Stimulated activated CD4-positive, alpha-beta T cell treated with anti-CD3 and anti-CD28 coated beads, Interleukin-1b, Interleukin-23, amount 100 ng/mL, for 48 hours (primary cell): ENCODE results near the gene FN3K.
"Not testable (repeated sequence)": the region's sequence is repeated elsewhere in the genome, so short reads cannot be mapped to it uniquely, and the experiment has no call there.

ENCODE experiments used
- DNase-seq: peaks from one replicate; pipeline ENCODE4 v3.0.0-alpha.2; 2020

FN3K gene

DNA sequence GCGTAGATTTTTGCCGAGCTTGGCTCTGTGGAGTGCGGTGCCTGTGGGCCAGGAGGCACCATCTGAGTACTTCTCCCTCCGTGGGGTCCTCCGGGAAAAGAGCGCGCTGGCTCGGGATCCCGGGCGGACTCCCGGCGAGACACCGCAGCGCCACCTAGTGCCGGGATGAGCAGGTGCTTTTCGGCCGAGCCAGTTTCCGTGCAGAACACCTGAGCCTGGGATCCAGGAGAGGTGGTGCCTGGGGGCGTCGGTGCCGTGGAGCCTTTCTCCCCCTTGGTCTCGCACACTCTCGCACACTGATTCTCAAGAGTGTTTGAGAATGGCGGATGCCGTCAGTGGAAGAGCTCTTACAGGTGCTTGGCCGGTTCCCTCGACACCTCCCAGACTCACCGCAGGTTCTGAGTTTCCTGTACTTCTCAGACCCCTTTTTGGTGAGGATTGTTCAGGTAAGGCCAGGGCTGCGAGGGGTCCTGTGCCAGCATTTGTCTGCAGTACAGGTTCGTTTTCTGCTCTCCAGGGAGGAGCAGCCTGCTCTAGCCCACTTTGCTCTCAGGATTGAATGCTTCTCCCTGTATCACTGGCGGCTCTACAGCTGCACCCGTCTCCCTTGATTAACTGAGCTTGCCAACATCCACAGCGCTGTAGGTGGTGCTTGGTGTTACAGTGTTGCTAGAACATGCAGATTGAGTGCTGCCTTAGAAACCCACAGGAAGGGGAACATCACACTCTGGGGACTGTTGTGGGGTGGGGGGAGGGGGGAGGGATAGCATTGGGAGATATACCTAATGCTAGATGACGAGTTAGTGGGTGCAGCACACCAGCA lies 39.8 kb downstream of the FN3K start:
- DNase-seq, result peak; percentile 16

DNA sequence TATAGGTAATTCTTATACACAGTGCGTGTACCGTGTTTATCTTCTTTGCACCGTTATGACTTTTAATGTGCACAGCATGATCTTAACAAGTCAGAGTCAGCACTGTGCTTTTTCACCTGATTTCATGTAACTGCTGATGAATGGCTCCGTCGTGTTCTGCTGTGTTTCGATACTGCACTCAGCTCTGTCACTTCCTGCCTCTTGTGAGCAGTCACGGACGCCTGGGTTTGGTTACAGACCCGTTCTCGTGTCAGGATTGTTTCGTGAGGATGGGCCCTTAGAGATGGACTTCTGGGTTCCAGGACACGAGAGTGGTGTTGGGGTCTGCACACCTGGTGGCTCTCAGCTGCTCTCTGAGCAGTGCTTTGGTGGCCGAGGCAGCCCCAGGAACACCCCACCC lies 41.0 kb downstream of the FN3K start:
- DNase-seq, result no peak

DNA sequence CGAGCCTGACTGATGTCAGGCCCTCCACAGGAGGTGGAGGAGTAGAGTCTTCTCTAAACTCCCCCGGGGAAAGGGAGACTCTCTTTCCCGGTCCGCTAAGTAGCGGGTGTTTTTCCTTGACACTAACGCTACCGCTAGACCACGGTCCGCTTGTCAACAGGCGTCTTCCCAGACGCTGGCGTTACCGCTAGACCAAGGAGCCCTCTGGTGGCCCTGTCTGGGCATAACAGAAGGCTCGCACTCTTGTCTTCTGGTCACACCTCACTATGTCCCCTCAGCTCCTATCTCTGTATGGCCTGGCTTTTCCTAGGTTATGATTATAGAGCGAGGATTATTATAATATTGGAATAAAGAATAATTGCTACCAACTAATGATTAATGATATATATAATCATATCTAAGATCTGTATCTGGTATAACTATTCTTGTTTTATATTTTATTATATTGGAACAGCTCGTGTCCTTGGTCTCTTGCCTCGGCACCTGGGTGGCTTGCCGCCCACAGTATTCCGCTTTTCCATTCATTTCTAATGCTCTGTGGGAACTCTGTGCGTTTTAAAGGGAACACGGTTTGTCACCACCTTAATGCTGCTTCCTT lies 42.5 kb downstream of the FN3K start:
- DNase-seq, result not testable (repeated sequence)

DNA sequence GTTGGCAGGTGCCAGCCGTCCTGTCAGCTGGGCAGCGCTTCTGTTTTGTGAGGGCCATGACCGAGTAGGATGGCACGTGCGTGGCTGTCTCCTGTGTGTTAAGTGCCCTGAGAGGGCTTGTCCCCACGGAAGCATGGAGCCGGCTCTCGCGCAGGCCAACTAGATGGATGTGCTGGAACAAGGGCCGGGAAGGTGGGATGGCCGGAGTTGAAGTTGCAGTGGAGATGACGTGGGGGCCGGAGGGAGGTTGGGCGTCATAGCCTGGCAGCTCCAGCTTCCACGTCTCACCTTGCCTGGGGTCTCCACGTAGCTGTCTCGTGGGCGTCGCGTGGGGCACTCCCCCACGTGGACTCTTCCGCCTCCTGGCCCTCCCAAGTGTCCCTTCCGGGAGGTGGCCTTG lies 44.1 kb downstream of the FN3K start:
- DNase-seq, result no peak

DNA sequence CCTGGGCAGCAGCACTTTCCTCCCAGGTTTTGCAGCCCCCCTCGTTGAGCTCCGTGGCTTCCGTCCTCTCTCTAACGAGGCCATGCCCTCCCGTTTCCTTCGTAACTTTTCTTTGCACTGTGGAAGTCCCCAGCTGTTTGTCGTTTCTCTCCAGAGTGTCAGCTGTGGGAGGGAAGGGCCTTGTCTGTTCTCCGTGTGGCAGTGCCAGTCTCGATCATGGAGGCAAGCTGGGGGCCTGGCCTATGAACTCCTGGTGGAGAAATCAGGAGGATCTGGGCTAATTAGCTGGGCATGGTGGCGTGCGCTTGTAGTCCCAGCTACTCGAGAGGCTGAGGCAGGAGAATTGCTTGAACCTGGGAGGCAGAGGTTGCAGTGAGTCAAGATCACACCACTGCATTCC lies 44.8 kb downstream of the FN3K start:
- no peak for DNase-seq

DNA sequence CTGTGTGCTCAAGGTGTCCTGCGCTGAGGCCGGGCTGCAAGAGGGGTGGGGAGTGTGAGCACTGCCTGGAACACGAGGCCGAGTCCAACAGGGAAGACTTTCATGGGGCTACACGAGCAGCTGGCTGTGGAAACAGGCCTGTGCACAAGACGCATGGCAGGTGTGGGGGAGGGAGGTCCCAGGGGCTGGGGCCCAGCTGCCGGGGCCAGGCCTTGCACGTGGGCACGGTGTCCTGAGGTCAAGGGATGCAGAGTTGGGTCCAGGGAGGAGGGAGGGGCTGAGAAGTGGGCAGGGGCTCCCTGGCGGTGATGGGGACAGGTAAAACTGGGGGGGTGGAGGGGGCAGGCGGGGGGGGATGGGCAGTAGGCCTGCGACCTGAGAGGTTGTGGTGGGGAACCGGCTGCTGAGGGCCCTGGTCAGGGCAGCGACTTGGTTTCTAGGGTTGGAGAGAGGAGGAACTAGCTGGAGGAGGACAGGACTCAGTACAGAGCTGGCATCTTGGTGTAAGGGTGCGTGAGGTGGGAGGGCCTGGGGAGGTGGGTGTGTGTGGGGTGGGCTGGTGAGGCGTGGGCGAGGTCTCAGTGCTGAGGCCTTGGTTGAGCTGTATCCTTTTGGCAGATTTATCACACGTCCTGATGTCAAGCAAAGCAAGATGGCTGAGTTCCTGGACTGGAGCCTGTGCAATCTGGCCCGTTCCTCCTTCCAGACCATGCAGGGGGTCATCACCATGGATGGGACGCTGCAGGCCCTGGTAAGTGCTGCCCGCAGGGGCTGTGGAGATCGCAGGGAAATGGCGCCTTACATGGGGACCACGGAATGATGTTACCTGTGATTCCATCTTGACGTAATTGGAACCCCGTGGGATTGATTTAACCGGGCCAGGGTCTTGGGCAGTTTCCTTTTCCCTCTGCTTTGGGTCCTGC lies 45.8 kb downstream of the FN3K start:
- no peak for DNase-seq

DNA sequence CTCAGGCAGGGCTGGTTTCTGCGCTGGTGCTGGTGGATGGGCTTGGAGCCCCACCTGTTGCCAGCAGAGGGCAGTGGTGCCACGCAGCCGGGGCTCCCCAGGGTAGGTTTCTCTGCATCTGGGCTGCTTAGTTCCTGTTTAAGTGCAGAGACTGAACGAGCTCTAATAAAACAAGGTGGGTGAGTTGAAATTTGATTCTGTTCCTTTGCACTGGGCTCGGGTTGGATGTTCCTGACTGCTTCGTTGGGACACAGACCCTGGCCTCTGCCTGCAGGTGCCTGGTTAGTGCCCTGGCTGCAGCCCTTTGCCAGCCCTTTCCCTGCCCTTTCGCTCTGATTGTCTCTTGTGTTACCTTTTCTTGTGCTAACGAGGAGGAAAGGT lies 46.5 kb downstream of the FN3K start:
- peak; percentile 81 for DNase-seq

DNA sequence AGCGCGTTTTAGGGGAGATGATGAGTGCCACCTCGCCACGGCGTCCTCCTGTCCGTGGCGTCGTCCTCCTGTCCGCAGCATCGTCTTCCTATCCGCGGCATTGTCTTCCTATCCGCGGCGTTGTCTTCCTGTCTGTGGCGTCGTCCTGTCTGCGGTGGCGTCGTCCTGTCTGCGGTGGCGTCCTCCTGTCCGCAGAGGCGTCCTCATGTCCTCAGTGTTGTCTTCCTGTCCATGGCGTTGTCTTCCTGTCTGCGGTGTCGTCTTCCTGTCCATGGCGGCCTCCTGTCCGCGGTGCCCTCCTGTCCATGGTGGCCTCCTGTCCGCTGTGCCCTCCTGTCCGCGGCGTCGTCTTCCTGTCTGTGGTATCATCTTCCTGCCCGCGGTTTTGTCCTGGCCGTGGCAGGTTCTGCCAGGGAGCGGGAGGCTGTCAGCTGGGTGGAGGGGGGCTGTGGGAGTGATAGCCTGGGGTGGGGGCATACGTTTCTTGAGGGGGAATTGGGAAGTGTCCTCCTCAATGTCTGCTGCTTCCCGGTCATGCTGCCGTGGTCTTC lies 47.3 kb downstream of the FN3K start:
- DNase-seq, result no peak

DNA sequence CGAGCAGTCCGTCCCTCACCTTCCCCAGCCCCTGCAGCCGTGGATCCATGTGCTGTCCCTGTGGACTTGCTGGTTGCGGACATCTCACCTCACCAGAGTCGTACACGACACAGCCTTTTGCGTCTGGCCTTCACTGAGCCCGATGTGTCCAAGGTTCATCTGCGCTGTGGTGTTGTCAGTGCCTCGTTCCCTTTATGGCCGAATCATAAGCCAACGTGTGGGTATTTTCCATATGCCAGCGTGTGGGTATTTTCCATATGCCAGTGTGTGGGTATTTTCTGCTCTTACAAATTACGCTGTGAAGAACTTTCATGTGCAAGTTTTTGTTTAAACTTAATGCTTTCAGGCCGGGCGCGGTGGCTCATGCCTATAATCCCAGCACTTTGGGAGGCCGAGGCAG lies 48.1 kb downstream of the FN3K start:
- DNase-seq, result no peak

DNA sequence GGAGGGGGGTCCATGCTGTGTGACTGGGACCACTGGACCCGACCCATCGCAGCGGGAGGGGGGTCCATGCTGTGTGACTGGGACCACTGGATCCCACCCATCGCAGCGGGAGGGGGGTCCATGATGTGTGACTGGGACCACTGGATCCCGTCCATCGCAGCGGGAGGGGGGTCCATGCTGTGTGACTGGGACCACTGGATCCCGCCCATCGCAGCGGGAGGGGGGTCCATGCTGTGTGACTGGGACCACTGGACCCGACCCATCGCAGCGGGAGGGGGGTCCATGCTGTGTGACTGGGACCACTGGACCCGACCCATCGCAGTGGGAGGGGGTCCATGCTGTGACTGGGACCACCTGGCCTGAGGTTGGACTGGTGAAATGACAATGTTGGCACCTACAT lies 50.2 kb downstream of the FN3K start:
- not testable (repeated sequence) for DNase-seq

DNA sequence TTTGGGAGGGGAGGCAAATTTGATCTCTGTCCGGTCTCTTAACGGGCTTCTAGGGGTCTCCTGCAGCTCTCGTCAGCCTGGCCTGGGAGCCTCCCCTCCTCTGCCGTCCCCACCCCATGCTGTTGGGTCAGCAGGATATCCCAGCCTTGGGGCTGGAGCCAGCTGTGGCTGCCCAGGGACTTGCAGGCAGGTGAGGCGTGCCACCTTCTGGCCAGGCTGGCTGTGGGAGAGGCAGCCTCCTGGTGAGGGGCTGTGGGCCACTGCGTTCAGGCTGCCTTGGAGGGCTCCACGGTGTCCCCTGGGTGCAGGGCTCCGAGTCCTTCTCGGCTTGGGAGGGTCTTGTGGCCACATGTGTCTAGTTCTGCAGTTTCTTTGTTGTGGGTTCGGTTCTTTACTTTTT lies 51.0 kb downstream of the FN3K start:
- no peak for DNase-seq

DNA sequence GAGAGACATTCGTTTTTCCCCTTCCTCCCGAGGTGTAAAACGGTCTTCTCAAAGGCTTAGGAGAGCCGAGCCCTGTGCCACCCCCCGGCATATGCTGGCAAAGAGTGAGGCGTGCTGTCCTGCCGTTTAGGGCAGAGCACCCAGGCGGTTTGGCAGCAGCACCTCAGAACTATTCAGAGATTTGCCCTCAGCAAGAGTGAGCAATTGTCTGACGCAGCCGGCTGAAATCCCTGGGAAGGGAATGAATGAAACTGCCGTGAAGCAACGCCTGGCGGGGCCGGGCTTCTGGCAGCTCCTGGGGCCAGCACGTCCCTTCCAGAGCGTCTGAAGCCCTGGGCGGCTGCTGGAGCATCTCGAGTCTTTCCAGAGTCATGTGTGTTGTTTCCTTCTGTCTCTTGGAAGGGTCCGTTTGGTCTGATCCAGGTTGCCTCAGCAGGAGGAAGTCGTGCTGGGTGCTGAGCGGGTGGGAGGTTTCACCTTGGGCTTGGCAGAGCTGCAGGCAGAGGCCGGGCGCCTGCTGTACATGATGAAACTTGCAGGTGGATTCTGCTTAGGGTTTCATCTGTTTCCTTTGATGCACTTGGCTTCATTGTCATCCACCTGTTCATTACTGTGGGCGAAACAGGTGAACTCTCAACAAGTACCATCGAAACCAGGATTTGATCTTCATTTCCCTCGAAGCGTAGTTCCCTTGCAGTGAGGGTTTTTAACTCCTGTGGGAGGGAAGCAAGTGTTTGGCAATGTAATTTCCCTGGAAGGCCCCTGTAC lies 51.9 kb downstream of the FN3K start:
- DNase-seq, result no peak

DNA sequence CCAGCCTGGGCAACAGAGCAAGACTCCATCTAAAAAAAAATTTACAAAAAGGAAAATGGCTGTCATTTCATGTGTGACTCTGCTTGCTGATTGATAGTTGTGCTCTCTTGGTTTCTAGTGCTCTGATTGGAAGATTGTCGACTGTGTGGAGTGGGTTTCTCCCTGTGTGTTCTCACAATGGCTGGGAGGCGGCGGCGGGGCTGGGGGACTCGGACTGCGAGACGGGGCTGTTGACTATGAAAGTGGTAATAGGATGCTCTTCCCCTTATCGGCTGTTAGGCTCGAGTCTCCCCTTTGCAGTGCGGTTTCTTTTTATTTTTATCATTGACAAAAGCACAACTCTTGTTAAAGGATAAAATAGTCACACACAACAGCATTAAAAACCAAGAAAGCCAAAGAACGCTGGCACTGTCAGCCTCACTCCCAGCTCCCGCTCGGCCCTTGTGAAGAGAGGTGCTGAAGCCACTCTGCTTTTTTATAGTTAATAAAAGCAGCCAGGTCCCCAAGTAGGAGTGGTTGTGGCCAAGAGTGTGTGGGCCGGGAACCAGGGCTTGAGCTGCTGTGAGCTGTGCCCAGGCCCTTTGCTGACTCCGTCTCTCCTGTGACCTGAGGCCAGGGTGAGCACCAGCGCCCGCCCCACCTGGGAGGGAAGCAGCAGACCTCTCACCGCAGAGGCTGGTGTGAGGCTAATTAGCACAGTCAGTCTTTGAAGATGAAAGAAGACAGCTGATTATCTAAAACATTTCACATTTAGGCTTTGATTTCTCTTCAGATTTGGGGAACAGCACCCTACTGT lies 53.0 kb downstream of the FN3K start:
- DNase-seq, result no peak

DNA sequence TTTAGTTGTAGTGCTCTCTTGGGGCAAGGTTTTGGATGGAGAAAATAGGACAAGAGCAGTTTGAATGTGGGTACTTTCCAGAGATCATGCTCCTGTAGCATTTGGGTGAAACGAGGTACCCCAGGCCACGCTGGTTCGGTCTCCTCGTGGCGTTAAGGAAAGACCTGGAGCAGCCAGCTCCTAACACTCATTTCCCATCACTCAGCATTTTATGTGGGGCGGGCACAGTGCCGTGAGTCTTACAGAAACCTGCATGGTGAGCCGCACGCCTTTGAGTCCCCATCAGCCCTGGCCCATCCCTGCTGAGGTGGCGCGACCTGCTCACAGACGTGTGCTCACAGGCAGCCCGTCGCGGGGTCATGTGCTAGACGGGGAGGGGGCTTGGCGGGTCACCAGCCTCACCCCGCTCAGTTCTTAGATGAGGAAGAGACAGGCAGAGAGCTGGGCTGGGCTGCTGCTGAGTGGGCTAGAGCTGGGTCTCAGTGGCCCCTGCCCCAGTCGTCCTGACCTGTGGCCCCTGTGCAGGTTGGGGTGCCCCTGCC lies 53.7 kb downstream of the FN3K start:
- DNase-seq, result no peak

DNA sequence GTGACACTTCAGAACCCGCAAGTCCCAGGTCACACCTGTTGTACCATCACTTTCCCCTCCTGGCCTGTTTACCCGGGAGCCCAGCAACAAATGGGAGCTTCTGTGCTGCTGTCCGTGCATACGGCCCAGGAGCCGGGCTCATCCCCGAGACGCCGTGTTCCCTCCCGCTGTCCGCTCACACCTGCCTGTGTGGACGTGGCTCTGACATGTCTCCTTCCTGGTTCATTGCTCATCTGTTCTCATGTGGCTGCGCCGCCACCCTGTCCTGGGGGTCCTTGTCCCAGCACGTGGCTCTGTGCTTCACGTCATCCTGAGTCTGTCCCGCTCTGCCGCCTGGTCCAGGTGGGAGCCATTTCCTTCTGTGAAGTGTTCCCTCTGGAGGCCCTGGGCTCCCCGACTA lies 54.4 kb downstream of the FN3K start:
- no peak for DNase-seq

DNA sequence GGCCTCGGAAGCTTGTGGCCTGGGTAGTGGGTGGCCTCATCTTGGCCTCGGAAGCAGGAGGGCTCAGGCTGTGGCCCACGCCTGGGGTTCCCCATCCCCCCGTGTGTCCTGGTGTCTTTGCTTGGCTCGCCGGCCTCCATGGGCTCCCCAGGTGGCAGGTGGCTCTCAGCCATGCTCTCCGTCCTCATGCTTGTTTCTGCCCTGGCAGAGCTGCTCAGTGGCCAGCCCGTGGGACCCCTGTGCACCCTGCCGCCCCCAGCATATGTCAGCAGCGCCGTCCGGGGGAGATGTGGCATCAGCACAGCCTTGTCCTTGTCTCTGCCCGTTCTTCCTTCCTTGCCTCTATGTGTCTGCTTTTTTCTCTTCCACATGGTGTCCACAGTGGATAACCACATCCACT lies 55.0 kb downstream of the FN3K start:
- DNase-seq, result no peak

DNA sequence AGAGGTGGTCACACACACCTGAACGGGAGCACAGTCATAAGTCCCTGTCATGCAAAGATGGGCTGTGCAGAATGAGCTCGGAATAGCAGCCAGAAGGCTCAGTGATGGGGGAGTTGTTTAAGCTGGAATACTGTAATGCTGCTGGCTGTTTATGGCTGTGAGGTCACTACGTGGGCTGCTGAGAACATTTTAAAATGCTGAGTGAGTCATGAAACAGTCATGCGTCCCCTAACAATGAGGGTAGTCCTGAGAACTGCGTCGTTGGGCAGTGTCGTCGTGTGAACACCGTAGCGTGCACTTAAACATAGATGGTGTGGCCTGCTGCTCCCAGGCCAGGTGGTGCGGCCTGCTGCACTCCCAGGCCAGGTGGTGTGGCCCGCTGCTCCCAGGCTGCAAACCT lies 56.1 kb downstream of the FN3K start:
- no peak for DNase-seq

DNA sequence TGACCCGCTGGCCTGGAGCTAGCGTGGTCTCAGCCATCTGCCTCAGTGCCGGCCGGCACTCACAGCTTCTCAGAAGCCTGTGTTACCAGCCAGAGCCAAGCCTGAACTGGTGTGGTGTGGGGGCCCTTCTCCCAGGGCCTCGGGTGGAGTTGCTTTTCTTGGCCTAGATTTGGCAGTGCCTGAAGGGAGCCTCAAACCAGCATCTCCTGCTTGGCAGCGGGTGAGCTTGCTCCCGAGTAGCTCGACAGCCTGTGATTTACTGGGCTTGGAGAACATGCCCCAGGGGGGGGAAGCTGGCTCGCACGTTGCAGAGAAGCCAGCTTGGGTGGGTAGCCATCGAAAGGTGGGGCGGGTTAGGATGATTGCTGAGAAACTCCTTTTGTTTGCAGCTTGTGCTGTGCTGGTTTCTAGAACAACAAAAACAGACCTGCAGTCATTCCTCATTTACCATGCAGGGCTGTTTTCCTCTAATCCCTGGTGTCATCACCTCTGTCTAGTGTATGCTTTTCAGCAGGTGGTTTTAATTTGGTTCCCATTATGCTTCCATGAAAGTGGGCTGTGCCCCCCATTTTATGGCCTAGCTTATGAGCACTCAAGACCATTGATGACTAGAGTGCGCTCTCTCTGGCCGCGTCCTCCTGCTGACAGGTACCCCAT lies 58.7 kb downstream of the FN3K start:
- no peak for DNase-seq

DNA sequence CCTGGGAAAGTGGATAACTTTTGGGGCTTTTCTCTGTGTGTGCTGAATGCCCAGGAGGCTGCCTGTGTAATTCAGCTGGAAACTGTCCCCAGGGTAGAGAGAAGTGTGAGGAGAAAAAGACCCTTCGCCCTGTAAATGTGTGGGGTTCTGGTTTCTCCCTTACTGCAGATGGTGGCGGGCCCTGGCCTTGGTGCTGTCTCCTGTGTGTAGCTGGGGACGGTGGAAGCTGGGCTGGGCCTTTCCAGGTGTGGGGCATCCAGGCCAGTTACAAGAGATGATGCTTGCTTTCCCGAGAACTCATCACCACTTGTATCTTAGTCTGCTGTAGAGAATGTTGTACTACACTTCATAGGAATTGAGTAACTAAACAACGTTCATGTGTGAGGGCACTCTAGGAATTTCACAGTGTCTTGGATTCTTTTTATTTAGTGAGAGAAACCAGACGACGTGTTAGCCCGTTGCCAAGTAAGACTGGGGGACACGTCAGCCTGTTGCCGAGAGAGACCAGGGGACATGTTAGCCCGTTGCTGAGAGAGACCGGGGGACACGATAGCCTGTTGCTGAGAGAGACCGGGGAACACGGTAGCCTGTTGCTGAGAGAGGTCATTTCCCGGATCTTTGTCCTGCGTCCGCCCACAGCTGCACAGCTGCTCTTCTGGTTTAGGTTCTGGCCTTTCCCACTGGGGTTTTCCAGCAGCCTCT lies 59.5 kb downstream of the FN3K start:
- no peak for DNase-seq

DNA sequence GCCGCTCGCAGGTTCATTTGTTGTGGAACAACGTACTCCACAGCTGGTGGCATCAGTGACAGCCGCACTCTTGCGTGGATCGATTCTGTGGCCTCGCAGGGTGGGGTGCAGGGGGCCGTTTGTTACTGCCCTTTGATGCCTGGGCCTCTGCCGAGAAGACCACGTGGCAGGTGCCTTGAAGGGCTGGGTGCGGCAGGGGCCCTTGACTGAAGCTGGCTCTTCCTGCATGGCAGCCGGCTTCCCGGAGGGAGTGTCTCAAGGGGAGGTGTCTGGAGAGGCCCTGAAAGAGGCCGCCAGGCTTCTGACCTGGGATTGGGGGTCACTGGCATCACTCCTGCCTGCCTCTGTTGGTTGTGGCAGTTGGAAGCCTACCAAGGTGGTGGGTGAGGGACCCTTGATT lies 60.2 kb downstream of the FN3K start:
- DNase-seq, result no peak
